HEK293 (cell line): ENCODE data around the gene C2CD2L.
A peak's percentile ranks its signal among the peaks of the same experiment; 100 is the strongest.

Source experiments
- GLI4 ChIP-seq: fragments of 450-650 bp; formaldehyde crosslinking; IDR thresholded peaks from 2 replicates; pipeline ENCODE4 v1.5.1; 2016; ENCODE audit warnings: missing biosample characterization, missing genetic modification characterization
- HOXA7 ChIP-seq: sonication (generic); formaldehyde crosslinking; IDR thresholded peaks from 2 replicates; pipeline ENCODE4 v1.8.1; 2022; ENCODE audit warnings: missing genetic modification reagents, borderline replicate concordance
- OVOL3 ChIP-seq: fragments of 450-650 bp; formaldehyde crosslinking; IDR thresholded peaks from 2 replicates; pipeline ENCODE4 v1.5.1; 2016; ENCODE audit warnings: missing biosample characterization, missing genetic modification characterization
- PRDM4 ChIP-seq: fragments of 450-650 bp; formaldehyde crosslinking; IDR thresholded peaks from 2 replicates; pipeline ENCODE4 v1.5.1; 2017; ENCODE audit warnings: missing biosample characterization, missing genetic modification characterization
- ZBTB10 ChIP-seq: fragments of 450-650 bp; formaldehyde crosslinking; IDR thresholded peaks from 2 replicates; pipeline ENCODE4 v1.5.1; 2016; ENCODE audit warnings: missing biosample characterization, missing genetic modification characterization
- ZBTB11 ChIP-seq: fragments of 450-650 bp; formaldehyde crosslinking; conservative IDR thresholded peaks from 2 replicates; pipeline ENCODE4 v1.5.1; 2016; ENCODE audit warnings: low read depth, missing biosample characterization, missing genetic modification characterization
- ZEB2 ChIP-seq: fragments of 450-650 bp; formaldehyde crosslinking; IDR thresholded peaks from 2 replicates; pipeline ENCODE4 v1.5.1; 2016; ENCODE audit warnings: missing biosample characterization, missing genetic modification characterization
- ZFHX2 ChIP-seq: fragments of 450-650 bp; formaldehyde crosslinking; conservative IDR thresholded peaks from 2 replicates; pipeline ENCODE4 v1.5.1; 2016; ENCODE audit warnings: missing biosample characterization, missing genetic modification characterization
- ZFP69B ChIP-seq: fragments of 450-650 bp; formaldehyde crosslinking; IDR thresholded peaks from 2 replicates; pipeline ENCODE4 v1.5.1; 2016; ENCODE audit warnings: missing biosample characterization, missing genetic modification characterization
- ZNF10 ChIP-seq: fragments of 450-650 bp; formaldehyde crosslinking; IDR thresholded peaks from 2 replicates; pipeline ENCODE4 v1.5.1; 2017; ENCODE audit warnings: missing biosample characterization, missing genetic modification characterization
- ZNF121 ChIP-seq: fragments of 450-650 bp; formaldehyde crosslinking; IDR thresholded peaks from 2 replicates; pipeline ENCODE4 v1.5.1; 2016; ENCODE audit warnings: missing biosample characterization, missing genetic modification characterization
- ZNF133 ChIP-seq: fragments of 450-650 bp; formaldehyde crosslinking; IDR thresholded peaks from 2 replicates; pipeline ENCODE4 v1.5.1; 2016; ENCODE audit warnings: missing biosample characterization, missing genetic modification characterization
- ZNF146 ChIP-seq: fragments of 450-650 bp; formaldehyde crosslinking; IDR thresholded peaks from 2 replicates; pipeline ENCODE4 v1.5.1; 2016; ENCODE audit warnings: missing biosample characterization, missing genetic modification characterization
- ZNF157 ChIP-seq: fragments of 450-650 bp; formaldehyde crosslinking; IDR thresholded peaks from 2 replicates; pipeline ENCODE4 v1.5.1; 2016; ENCODE audit warnings: missing biosample characterization, missing genetic modification characterization
- ZNF19 ChIP-seq: fragments of 450-650 bp; formaldehyde crosslinking; IDR thresholded peaks from 2 replicates; pipeline ENCODE4; 2016; ENCODE audit warnings: missing biosample characterization, missing genetic modification characterization, low read depth
- ZNF292 ChIP-seq: fragments of 450-650 bp; formaldehyde crosslinking; IDR thresholded peaks from 2 replicates; pipeline ENCODE4 v1.5.1; 2016; ENCODE audit warnings: low read depth, missing biosample characterization, missing genetic modification characterization, borderline replicate concordance
- ZNF366 ChIP-seq: fragments of 450-650 bp; formaldehyde crosslinking; conservative IDR thresholded peaks from 2 replicates; pipeline ENCODE4 v1.5.1; 2016; ENCODE audit warnings: missing biosample characterization, missing genetic modification characterization
- ZNF510 ChIP-seq: fragments of 450-650 bp; formaldehyde crosslinking; IDR thresholded peaks from 2 replicates; pipeline ENCODE4 v1.5.1; 2018; ENCODE audit warnings: mild to moderate bottlenecking, missing genetic modification characterization, missing biosample characterization; ENCODE audit not compliant: insufficient replicate concordance
- ZNF521 ChIP-seq: fragments of 450-650 bp; formaldehyde crosslinking; IDR thresholded peaks from 2 replicates; pipeline ENCODE4 v1.5.1; 2017; ENCODE audit warnings: missing biosample characterization, mild to moderate bottlenecking, missing genetic modification characterization
- ZNF548 ChIP-seq: fragments of 450-650 bp; formaldehyde crosslinking; IDR thresholded peaks from 2 replicates; pipeline ENCODE4 v1.5.1; 2016; ENCODE audit warnings: missing biosample characterization, missing genetic modification characterization
- ZNF549 ChIP-seq: fragments of 450-650 bp; IDR thresholded peaks from 2 replicates; pipeline ENCODE4 v1.5.1; 2018; ENCODE audit warnings: missing biosample characterization, missing genetic modification characterization, mild to moderate bottlenecking, inconsistent platforms, moderate library complexity
- ZNF76 ChIP-seq: fragments of 450-650 bp; formaldehyde crosslinking; IDR thresholded peaks from 2 replicates; pipeline ENCODE4; 2016; ENCODE audit warnings: low read depth, missing biosample characterization, missing genetic modification characterization, borderline replicate concordance
- ZNF785 ChIP-seq: fragments of 450-650 bp; formaldehyde crosslinking; IDR thresholded peaks from 2 replicates; pipeline ENCODE4 v1.5.1; 2016; ENCODE audit warnings: missing biosample characterization, missing genetic modification characterization
- ZXDB ChIP-seq: fragments of 450-650 bp; formaldehyde crosslinking; IDR thresholded peaks from 2 replicates; pipeline ENCODE4 v1.5.1; 2016; ENCODE audit warnings: missing biosample characterization, missing genetic modification characterization
- TF ChIP-seq, protein P1 (sequence below): fragments of 450-650 bp; formaldehyde crosslinking; IDR thresholded peaks from 2 replicates; pipeline ENCODE4 v1.5.1; 2016; ENCODE audit warnings: missing biosample characterization, missing genetic modification characterization

Gene C2CD2L

DNA sequence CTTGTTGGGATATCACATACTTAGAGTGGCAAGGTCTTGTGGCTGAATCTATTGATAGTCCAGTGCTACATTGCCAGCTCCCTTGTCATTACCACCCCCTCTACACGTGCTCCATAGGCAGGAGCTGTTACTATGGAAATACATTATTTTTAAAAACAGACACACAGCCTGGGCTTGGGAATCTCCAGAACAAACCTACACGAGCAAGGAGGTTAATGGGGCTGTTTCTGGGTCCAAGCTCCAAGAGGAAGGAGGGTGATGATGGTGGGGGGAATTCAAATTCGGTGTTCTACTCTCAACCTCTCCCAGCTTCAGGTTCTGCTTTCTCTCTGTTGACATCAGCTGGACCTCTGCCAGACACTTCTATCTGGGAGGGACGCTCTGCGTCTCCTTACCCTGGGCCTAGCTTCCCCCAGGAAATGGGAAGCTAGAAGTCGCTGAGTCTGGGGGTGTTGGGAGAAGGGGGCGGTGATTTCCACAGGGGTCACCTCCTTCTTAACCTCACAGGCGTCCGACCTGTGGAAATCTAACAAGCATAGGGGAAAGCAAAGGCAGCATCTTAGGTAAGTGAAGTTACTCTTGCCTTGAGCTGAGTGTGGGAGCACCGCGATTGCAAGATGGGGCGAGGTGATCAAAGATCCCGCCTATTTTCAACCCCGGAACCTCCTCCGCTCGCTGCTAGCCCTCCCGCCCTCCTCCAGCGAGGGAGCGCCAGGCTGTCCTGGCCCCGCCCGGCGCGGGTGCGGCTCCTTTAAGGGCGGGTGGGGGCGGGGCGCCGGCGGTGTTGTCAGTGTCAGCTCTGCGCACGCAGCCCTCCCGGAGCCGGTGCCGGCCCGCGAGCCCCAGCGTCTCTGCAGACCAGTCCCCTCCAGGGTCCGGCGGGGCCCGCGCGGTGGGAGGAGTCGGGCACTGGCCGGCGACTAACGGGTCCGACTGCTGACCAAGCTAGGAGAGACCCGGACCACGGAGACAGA is at the start of gene C2CD2L (continued):
- no peak for TF ChIP-seq HOXA7
- TF ChIP-seq ZNF366 = peak; percentile 40; the same call in 1 of the 2 replicates
- no peak for TF ChIP-seq ZXDB (tag by site-specific recombination)
- TF ChIP-seq ZNF548 = no peak
- TF ChIP-seq, protein P1, sequence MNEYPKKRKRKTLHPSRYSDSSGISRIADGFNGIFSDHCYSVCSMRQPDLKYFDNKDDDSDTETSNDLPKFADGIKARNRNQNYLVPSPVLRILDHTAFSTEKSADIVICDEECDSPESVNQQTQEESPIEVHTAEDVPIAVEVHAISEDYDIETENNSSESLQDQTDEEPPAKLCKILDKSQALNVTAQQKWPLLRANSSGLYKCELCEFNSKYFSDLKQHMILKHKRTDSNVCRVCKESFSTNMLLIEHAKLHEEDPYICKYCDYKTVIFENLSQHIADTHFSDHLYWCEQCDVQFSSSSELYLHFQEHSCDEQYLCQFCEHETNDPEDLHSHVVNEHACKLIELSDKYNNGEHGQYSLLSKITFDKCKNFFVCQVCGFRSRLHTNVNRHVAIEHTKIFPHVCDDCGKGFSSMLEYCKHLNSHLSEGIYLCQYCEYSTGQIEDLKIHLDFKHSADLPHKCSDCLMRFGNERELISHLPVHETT = no peak
- TF ChIP-seq ZFP69B (tag by site-specific recombination) = peak; percentile 66; the same call in 1 of the 2 replicates
- TF ChIP-seq ZNF121 (tag by site-specific recombination) = no peak
- no peak for TF ChIP-seq ZNF146 (tag by site-specific recombination)
- TF ChIP-seq ZEB2 = 0 out of 2 replicates have a peak, but pooled peaks have one; percentile 28
- TF ChIP-seq ZNF521 (tag by site-specific recombination) = no peak
- no peak for TF ChIP-seq ZNF549 (tag by site-specific recombination)
- TF ChIP-seq ZNF10 (tag by site-specific recombination) = no peak
- TF ChIP-seq ZNF510 (tag by site-specific recombination) = no peak
- no peak for TF ChIP-seq GLI4
- no peak; the same call in 1 of the 2 replicates for TF ChIP-seq ZNF785 (tag by site-specific recombination)
- TF ChIP-seq OVOL3 (tag by site-specific recombination) = no peak
- TF ChIP-seq ZNF19 (tag by site-specific recombination) = no peak
- no peak for TF ChIP-seq ZNF292
- no peak for TF ChIP-seq PRDM4
- TF ChIP-seq ZBTB11 (tag by site-specific recombination) = peak; percentile 62
- TF ChIP-seq ZNF76 (tag by site-specific recombination) = no peak
- no peak for TF ChIP-seq ZNF133
- TF ChIP-seq ZBTB10 (tag by site-specific recombination) = peak; percentile 50; the same call in 1 of the 2 replicates
- TF ChIP-seq ZFHX2 (tag by site-specific recombination) = peak; percentile 84
- TF ChIP-seq ZNF157 (tag by site-specific recombination) = no peak
